Stimulated activated CD8-positive, alpha-beta memory T cell treated with anti-CD3 and anti-CD28 coated beads, Interleukin-7, amount 100 ng/mL, for 1 hour (primary cell): ENCODE data around the gene MAGEF1.
"Not testable (repeated sequence)": the region's sequence is repeated elsewhere in the genome, so short reads cannot be mapped to it uniquely, and the experiment has no call there.

Experiments used
- DNase-seq, 2 donors: peaks; one replicate each; pipeline ENCODE4 v3.0.0-alpha.2; 2020; ENCODE audit warnings: low read depth in 2 of 2

The MAGEF1 gene

GRCh38 chr3:184742676-184743135, 30.8 kb upstream of the MAGEF1 start:
- DNase-seq: no peak

GRCh38 chr3:184741798-184742675, 30.2 kb upstream of the MAGEF1 start:
- DNase-seq: no peak

DNA sequence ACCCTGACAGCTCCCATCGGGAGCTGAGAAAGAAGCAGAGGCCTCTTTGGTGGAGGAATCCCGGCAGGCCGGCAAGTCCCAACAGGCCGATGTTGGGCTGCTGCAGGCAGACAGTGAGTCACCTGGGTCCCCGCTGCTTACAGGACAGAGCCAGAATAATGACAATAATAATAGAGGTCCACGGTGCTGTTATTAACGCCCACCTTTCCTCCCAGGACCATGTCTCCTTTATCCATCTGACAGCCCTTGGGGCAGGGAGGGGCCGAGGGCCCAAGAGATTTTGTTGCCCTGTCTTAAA, 29.3 kb upstream of the MAGEF1 start:
- no peak for DNase-seq

DNA sequence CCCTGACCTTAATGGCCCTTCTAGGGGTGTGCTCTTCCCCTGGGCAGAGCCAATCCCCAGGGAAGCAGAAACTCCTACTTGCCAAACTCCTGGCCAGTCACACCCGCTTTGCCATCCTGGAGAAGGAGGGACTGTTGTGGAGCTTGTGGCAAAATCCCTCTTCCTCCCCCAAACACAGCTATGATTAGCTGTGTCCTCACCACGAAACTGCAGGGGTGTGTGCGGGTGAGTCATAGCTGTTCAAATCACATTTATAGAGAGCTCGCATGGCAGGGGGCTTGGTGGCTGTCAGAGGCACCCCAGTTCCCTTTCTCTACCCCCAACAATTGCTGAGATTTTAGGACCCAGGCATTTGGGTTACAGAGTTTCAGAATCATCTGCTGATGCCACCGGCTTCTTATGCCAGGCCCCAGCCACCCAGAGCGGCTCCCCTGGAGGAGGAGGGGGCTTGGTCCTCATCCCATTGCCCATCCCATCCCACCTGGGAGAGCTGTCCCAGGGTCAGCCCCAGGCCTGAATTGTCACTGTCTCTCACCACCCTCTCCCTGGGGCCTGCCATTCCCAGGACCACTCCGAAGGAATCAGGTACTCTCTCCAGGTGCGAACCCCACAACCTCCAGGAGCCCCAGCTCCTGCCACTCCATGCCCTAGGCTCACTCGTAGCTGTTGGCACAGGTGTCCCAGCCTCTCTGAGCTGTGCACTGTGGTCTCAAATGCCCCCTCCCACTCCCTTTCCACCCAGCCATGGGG, 28.8 kb upstream of the MAGEF1 start:
- DNase-seq: no peak

GRCh38 chr3:184739594-184740505, 28.0 kb upstream of the MAGEF1 start:
- no peak for DNase-seq

GRCh38 chr3:184738982-184739381, 27.1 kb upstream of the MAGEF1 start:
- no peak for DNase-seq

DNA sequence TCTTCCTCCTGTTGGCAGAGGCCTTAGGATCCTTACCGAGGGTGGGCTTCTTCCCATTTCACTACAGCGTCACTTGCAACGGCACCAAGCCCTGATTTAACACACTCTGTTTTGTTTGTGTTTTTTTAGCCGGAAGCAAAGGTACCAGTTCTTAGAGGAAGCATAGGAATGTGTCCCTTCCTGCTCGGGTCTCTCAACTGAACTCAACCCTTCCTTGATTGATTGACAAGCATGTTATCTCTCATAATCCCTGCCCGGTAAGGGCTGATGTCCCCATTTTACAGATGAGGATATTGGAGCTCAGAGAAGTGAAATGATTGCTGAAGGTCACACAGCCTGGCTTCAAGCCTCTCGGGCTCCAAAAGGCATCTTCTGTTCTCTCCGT, 26.6 kb upstream of the MAGEF1 start:
- no peak for DNase-seq

DNA sequence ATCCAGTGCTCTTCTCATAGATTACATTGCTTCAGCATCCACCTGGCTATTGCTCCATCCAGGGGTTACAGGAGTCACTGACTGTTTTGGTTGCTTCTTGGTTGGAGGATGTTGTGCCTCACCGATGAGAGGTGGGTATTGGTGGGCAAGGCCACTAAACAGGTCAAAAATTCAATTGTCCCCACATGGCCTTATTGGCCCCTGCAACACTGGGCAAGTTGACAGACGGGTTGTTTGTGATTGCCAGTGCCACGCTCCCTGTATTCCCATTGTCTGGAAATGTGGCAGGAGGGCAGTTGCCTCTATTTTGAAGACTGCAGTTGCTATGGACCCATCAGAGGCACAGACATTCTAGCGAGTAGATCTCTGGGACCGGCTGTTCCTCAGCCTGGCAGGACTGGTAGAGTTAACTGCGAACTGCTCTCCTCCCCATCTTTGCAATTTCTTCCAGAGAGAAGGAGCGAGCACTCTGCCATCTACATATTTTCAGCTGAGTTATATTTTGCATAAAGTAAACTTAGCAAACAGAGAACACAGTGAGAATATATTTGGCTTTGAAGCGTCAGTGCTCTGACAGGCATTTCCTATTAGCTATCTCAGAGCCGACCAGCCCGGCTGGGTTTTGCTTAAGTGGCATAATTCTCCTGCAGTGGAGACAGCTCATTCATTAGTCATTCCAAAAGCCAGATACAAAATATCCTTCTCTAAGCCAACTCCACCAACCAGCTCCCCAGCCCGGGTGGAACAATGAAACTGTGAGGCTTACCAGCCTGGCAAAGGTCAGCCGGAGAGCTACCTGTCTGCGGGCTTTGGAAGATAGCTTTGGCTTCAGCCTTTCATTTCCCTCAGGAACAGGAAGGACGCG, 26.0 kb upstream of the MAGEF1 start:
- DNase-seq: no peak

DNA sequence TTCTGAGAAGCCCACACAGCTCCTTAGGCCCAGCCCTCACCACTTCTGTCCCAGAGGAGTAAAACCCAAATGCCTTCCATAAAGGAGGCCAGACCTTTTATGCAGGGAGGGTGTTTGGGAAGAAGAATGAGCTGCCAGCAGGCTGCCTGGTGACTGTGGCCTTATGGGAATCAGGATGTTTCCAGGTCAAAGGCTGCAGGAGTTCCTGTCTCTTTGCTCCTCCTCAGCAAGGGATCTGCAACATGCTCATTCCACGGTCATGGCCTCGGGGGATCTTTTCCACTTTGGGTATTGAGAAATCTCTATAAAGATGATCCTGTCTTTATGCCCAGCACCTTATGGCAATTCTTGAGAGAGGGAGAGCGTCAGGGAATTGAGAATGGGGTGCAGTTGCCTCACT, 25.2 kb upstream of the MAGEF1 start:
- no peak for DNase-seq

DNA sequence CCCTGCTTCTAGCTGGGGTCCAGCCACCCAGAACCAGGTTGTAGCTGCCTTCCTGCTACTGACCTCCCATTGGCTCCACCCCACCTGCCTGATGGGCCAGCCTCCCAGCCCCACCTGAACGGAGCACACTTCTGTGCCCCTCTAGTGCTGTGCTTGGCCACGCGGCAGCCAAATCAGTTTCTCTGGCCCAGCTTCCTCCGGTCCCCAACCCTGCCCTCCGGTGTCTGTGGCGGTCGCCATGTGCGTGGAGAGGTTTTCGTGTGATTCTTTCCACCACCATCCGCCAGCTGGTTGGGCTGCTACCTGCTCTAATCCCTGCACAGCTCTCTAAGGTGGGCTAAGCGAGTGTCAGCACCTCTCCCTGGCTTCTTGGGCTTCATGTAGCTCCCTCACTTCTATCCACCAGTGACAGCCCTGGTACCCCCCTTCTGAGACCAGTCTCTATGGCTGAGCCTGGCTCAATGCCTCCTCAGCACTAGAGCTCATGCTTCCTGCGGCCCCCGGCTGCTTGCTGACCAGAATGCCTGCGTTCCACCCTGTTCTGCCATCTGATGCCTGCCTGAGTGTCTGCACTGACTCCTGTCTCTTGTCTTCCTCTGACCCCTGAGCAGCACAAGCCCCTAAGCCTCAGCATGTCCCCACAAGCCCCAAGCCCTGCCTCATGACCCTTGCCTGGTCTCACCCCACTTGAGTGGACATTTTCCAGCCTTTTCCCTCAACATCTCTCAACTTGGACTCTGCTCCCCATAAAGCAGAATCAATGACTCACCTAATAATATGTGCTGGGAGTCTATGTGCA, 23.2 kb upstream of the MAGEF1 start:
- no peak for DNase-seq

DNA sequence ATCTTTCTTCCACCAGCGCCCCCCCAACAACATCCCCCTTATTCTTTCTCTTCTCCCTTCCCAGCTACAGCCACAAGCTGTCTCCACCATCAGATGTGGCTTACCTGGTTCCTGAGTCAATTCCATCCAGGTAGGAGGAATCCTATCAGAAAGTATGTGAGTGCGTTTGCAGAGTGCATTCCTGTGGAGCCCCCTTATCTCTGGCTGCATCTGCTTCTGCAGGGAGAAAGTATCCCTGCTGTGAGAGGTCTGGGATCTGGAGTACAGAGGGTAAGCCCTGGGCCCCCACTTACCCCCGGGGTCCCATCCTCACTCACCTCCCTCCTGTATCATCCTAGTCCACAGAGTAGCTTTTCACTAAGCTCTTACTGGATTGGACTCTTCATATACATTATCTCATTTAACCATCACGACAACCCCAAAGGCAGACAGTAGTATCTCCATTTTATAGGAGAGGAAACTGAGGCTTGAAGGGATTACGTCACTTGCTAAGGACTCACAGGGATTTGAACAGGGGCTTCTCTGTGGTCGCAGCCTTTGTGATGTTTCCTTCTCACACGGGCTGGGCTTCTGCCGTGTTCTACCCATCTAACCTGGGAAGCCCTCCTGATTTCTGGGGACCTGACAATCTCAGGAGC, 22.2 kb upstream of the MAGEF1 start:
- no peak for DNase-seq

GRCh38 chr3:184733181-184733580, 21.3 kb upstream of the MAGEF1 start:
- DNase-seq: no peak

GRCh38 chr3:184731786-184732537, 20.1 kb upstream of the MAGEF1 start:
- DNase-seq: no peak

DNA sequence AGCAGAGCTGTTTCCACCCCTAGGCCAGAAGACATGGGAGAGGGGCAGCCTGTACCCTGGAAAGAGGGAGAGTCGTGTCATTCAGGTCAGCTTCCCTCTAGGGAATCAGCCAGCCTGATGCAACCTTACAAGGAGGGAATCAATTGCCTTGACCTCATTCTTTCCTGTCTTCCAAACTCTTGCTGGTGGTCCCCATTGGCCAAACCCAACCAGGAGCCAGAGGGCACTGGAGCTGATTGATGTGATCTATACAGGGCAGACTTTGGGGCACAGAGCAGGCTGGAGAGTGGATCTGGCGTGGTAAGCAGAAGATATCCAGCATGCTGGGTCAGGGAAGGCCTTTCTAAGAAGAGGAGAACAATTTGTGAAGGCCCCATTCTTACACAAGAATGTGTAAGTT, 19.1 kb upstream of the MAGEF1 start:
- DNase-seq: no peak

GRCh38 chr3:184729154-184729553, 17.3 kb upstream of the MAGEF1 start:
- DNase-seq: not testable (repeated sequence)

- no peak for DNase-seq
Observed at GRCh38 chr3:184728010-184728527, 16.2 kb upstream of the MAGEF1 start.

- no peak for DNase-seq
Observed at GRCh38 chr3:184727357-184728009, 15.6 kb upstream of the MAGEF1 start.

DNA sequence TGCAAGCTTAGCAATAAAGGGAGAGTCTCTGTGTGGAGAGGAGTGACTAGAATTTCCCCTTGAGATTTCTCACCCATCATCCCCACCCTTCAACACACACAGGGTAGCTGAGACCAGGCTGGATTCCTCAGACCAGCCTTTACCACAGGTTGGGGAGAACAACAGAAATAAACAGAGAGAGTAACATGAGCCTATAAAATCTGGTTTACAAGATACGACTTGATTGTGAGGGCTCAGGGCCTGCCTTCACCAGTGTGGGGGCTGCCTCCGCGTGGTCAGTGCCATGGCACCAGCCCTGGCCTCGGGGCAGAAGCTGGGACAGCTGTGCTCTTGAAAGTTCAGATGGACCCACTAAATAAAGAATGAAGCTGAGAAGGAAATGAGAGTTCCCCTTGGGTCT, 14.6 kb upstream of the MAGEF1 start:
- no peak for DNase-seq
